ENCODE data around the gene KRT25. TPM values are rescaled to one million over a fixed set of nuclear protein-coding genes. Genes with fewer than 3 reads are reported as not detected.
"Not testable (repeated sequence)": the region's sequence is repeated elsewhere in the genome, so short reads cannot be mapped to it uniquely, and the experiment has no call there.

KRT25 gene
- total RNA-seq, 2 experiments from 2014 or later: not detected

DNA sequence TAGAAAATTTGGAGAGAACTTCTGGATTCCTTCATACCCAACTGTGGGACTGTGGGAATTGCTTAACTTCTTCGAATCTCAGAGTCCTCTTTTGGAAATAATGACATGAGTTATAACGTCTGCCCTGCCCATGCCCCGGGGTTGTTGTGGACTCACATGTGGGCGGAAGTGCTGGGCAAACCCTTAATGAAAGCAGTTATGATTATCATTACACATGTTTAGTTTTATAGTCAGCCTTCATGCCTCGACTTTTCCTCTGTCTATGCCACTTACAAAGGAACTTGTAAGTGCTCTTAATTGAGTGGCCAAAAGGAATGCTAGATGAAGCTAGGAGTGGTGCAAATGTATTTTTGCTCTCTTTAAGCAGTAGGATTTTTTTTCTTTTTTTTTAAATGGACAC, 23.3 kb upstream of the KRT25 start:
- Mint-ChIP-seq H3K27me3 (peaks cover 75% of the 10 kb centered on the region), H3K9me3 (ENCODE audit: low read depth) (no peaks in the 10 kb centered on the region), H3K36me3 (no peaks in the 10 kb centered on the region), H3K4me1 (no peaks in the 10 kb centered on the region), H3K4me3 (no peak overlapping the region), H3K27ac (no peak overlapping the region)
- no peak for DNase-seq
- CTCF ChIA-PET: no interaction called here
- ATAC-seq: no peak

DNA sequence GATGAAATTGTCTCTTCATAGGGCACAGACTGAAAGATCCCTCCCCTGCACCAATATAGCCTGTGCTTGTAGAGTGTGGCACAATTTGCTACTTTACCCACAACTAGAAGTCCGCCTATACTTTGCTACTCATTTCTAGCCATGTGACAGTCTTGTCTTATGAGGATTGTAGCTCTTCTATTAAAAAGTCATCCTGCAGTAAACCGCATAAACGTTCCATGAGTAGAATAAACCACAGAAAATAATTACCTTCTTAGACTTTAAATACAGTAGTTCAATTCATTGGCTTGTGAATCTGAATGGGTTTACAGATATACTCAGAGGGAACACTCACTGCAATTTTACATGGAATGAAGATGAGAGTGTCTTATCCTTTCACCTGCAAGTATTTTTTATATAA, 22.8 kb upstream of the KRT25 start:
- no peaks in the 10 kb centered on the region for H3K36me3 Mint-ChIP-seq
- no peaks in the 10 kb centered on the region for H3K9me3 Mint-ChIP-seq (ENCODE audit: low read depth)
- no peaks in the 10 kb centered on the region for H3K4me1 Mint-ChIP-seq
- peaks cover 72% of the 10 kb centered on the region for H3K27me3 Mint-ChIP-seq
- CTCF ChIA-PET: no interaction called here
- ATAC-seq (no peak), DNase-seq (no peak)
- H3K27ac Mint-ChIP-seq: no peak overlapping the region
- no peak overlapping the region for H3K4me3 Mint-ChIP-seq

DNA sequence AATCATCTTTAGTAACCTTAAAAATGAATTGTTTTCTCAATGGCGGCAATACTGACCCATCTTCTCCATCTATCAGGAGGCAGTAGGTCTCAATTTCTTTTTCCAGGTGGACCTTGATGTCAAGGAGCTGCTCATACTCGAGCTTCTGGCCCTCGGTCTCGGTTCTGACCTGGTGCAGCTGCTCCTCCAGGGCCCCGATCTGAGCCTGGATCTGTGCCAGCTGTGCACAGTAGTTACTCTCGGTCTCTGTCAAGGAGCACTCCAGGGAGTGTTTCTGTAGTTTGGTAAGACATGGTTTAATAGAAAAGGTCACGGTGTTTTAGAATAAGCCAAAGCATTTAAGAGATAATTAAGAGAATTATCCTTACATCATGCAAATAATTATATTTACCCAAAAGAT, 22.3 kb upstream of the KRT25 start:
- Mint-ChIP-seq H3K9me3 (ENCODE audit: low read depth) (no peaks in the 10 kb centered on the region), H3K4me1 (no peaks in the 10 kb centered on the region), H3K4me3 (no peak overlapping the region), H3K27ac (no peak overlapping the region), H3K36me3 (no peaks in the 10 kb centered on the region), H3K27me3 (peaks cover 72% of the 10 kb centered on the region)
- ATAC-seq: no peak
- CTCF ChIA-PET: no interaction called here
- no peak for DNase-seq

- no peak for ATAC-seq
- no peaks in the 10 kb centered on the region for H3K36me3 Mint-ChIP-seq
- H3K9me3 Mint-ChIP-seq (ENCODE audit: low read depth): no peaks in the 10 kb centered on the region
- no peak overlapping the region for H3K4me3 Mint-ChIP-seq
- no peaks in the 10 kb centered on the region for H3K4me1 Mint-ChIP-seq
- H3K27ac Mint-ChIP-seq: no peak overlapping the region
- peaks cover 76% of the 10 kb centered on the region for H3K27me3 Mint-ChIP-seq
- CTCF ChIA-PET: interaction anchor here (0.6 kb wide), 1 partner anchor 67 kb away, joined by 3 read pairs; no protein-coding TSS in a partner anchor
- no peak for DNase-seq
Observed at GRCh38 chr17:40775945-40776344, 20.8 kb upstream of the KRT25 start.

GRCh38 chr17:40772101-40772500, 17.0 kb upstream of the KRT25 start, which contains the start of gene KRT26:
Gene KRT26 (minus strand): TSS chr17:40772201. CDS start chr17:40772113, 88 bp downstream.
- no peak within 1 kb of the TSS for H3K27ac Mint-ChIP-seq
- no peak within 1 kb of the TSS for H3K4me3 Mint-ChIP-seq
- CTCF ChIA-PET: no interaction called here
- no peak for DNase-seq
- no peak for ATAC-seq
- no peaks in the 10 kb centered on the region for H3K4me1 Mint-ChIP-seq
- peaks cover 54% of the 10 kb centered on the region for H3K27me3 Mint-ChIP-seq
- no peaks in the 10 kb centered on the region for H3K36me3 Mint-ChIP-seq
- no peaks in the 10 kb centered on the region for H3K9me3 Mint-ChIP-seq (ENCODE audit: low read depth)

- peaks cover 32% of the 10 kb centered on the region for H3K27me3 Mint-ChIP-seq
- CTCF ChIA-PET: no interaction called here
- no peaks in the 10 kb centered on the region for H3K4me1 Mint-ChIP-seq
- ATAC-seq (no peak), DNase-seq (no peak)
- H3K9me3 Mint-ChIP-seq (ENCODE audit: low read depth): peaks cover 13% of the 10 kb centered on the region
- H3K27ac Mint-ChIP-seq: no peak overlapping the region
- peaks cover 3% of the 10 kb centered on the region for H3K36me3 Mint-ChIP-seq
- H3K4me3 Mint-ChIP-seq: no peak overlapping the region
Observed at GRCh38 chr17:40765657-40766056, 10.5 kb upstream of the KRT25 start.

GRCh38 chr17:40763752-40764151, 8.6 kb upstream of the KRT25 start:
- ATAC-seq (no peak), DNase-seq (no peak)
- peaks cover 4% of the 10 kb centered on the region for H3K36me3 Mint-ChIP-seq
- H3K9me3 Mint-ChIP-seq (ENCODE audit: low read depth): peaks cover 21% of the 10 kb centered on the region
- no peak overlapping the region for H3K27ac Mint-ChIP-seq
- no peaks in the 10 kb centered on the region for H3K4me1 Mint-ChIP-seq
- no peak overlapping the region for H3K4me3 Mint-ChIP-seq
- H3K27me3 Mint-ChIP-seq: peaks cover 36% of the 10 kb centered on the region
- CTCF ChIA-PET: no interaction called here

- CTCF ChIA-PET: interaction anchor here (1.2 kb wide), 2 partner anchors 28 to 142 kb away, joined by 3 read pairs; no protein-coding TSS in a partner anchor
- Mint-ChIP-seq H3K9me3 (ENCODE audit: low read depth) (peaks cover 23% of the 10 kb centered on the region), H3K4me3 (no peak overlapping the region), H3K27me3 (peaks cover 38% of the 10 kb centered on the region), H3K4me1 (no peaks in the 10 kb centered on the region), H3K36me3 (peaks cover 4% of the 10 kb centered on the region), H3K27ac (no peak overlapping the region)
- DNase-seq (no peak), ATAC-seq (no peak)
Observed at GRCh38 chr17:40760105-40761016, 5.2 kb upstream of the KRT25 start.

DNA sequence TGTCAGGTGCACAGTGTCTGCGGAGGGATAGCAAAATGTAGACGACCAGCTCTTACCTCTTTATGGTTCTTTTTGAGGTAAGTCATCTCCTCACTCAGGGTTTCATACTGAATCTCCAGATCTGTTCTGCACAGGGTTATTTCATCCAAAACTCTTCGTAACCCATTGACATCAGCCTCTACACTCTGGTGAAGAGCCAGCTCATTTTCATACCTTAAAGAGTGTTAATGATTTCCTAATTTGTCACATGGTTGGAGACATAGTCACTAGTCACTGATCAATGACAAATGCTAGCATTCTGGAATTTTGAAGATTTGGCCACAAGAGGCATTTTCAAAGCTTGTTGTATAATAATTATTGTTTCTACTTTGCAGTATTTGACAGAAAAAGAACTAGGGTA, 1.3 kb downstream of the KRT25 start:
- H3K27me3 Mint-ChIP-seq: peaks cover 49% of the 10 kb centered on the region
- H3K27ac Mint-ChIP-seq: no peak overlapping the region
- CTCF ChIA-PET: no interaction called here
- H3K4me1 Mint-ChIP-seq: no peaks in the 10 kb centered on the region
- ATAC-seq (no peak), DNase-seq (no peak)
- H3K4me3 Mint-ChIP-seq: no peak overlapping the region
- H3K9me3 Mint-ChIP-seq (ENCODE audit: low read depth): peaks cover 3% of the 10 kb centered on the region
- no peaks in the 10 kb centered on the region for H3K36me3 Mint-ChIP-seq

- Mint-ChIP-seq H3K36me3 (no peaks in the 10 kb centered on the region), H3K9me3 (ENCODE audit: low read depth) (no peaks in the 10 kb centered on the region), H3K27ac (no peak overlapping the region), H3K27me3 (peaks cover 50% of the 10 kb centered on the region), H3K4me3 (no peak overlapping the region), H3K4me1 (no peaks in the 10 kb centered on the region)
- CTCF ChIA-PET: no interaction called here
- no peak for DNase-seq
- ATAC-seq: no peak
Observed at GRCh38 chr17:40751065-40751464, 4.1 kb downstream of the KRT25 start.

- DNase-seq: no peak
- CTCF ChIA-PET: no interaction called here
- Mint-ChIP-seq H3K9me3 (ENCODE audit: low read depth) (no peaks in the 10 kb centered on the region), H3K4me1 (no peaks in the 10 kb centered on the region), H3K36me3 (no peaks in the 10 kb centered on the region), H3K27me3 (peaks cover 49% of the 10 kb centered on the region), H3K4me3 (no peak overlapping the region), H3K27ac (no peak overlapping the region)
- no peak for ATAC-seq
Observed at GRCh38 chr17:40750391-40750790, 4.7 kb downstream of the KRT25 start.

DNA sequence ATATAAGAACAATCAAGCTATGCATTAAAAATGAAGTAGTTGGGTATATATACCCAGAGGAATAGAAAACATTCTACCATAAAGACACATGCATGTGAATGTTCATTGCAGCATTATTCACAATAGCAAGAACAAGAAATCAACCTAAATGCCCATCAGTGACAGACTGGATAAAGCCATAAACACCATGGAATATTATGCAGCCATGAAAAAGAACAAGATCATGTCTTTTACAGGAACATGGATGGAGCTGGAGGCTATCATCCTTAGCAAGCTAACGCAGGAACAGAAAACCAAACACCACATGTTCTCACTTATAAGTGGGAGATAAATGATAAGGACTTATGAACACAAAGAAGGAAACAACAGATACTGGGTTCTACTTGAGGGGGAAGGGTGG, 6.5 kb downstream of the KRT25 start:
- H3K9me3 Mint-ChIP-seq (ENCODE audit: low read depth); ATAC-seq; H3K27ac Mint-ChIP-seq; DNase-seq; CTCF ChIA-PET; H3K4me1 Mint-ChIP-seq; H3K36me3 Mint-ChIP-seq; H3K4me3 Mint-ChIP-seq: not testable (repeated sequence)
- H3K27me3 Mint-ChIP-seq: peaks cover 57% of the 10 kb centered on the region

- Mint-ChIP-seq H3K9me3 (ENCODE audit: low read depth) (peaks cover 3% of the 10 kb centered on the region), H3K4me3 (no peak overlapping the region), H3K4me1 (no peaks in the 10 kb centered on the region), H3K27ac (no peak overlapping the region), H3K27me3 (peaks cover 51% of the 10 kb centered on the region), H3K36me3 (peaks cover 2% of the 10 kb centered on the region)
- CTCF ChIA-PET: no interaction called here
- no peak for ATAC-seq
- no peak for DNase-seq
Observed at GRCh38 chr17:40738553-40738952, 16.6 kb downstream of the KRT25 start.

DNA sequence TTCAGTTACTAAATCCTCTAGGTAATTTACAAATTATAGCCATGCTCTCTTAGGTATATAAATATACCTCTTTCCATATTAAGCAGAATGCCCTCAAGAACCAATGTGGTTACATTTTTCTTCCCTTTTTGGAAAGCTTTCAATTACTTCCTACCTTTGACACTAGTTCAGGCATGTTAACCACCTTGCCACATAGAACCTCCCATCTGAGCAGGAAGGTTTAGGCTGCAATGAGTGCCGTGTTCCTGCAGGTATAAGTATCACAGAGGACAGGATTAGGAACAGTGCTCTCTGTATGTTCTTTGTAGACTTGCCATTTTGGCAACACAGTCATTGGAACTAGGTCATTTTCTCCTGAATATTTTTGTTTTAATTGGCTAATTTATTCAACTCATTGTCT, 20.1 kb downstream of the KRT25 start:
- no peaks in the 10 kb centered on the region for H3K9me3 Mint-ChIP-seq (ENCODE audit: low read depth)
- no peak overlapping the region for H3K27ac Mint-ChIP-seq
- H3K27me3 Mint-ChIP-seq: peaks cover 44% of the 10 kb centered on the region
- H3K4me1 Mint-ChIP-seq: no peaks in the 10 kb centered on the region
- DNase-seq: no peak
- no peaks in the 10 kb centered on the region for H3K36me3 Mint-ChIP-seq
- ATAC-seq: no peak
- no peak overlapping the region for H3K4me3 Mint-ChIP-seq
- CTCF ChIA-PET: no interaction called here

Measured in activated CD8-positive, alpha-beta memory T cell treated with anti-CD3 and anti-CD28 coated beads, Interleukin-2, amount 10 ng/mL, durations not matched to agents 7 days and 5 days (primary cell).